HCT116 (cell line): Measurements from ENCODE around the gene PLEKHM3.

Experiments used
- CTCF ChIP-seq, 3 experiments: fragments of 200-600 bp in 1 of 3; sonication (generic) in 1 of 3; IDR thresholded peaks in 2 of 3; conservative IDR thresholded peaks in 1 of 3; 2 replicates each; pipeline ENCODE4 v1.5.1; 2012 to 2017; ENCODE audit warnings: low read depth in 2 of 3, low read length in 2 of 3, antibody characterized with exemption in 1 of 3, borderline replicate concordance in 1 of 3, control low read depth in 1 of 3, mild to moderate bottlenecking in 1 of 3, mixed read lengths in 1 of 3, mixed run types in 1 of 3, moderate library complexity in 1 of 3; ENCODE audit not compliant: insufficient read depth in 1 of 3
- EGR1 ChIP-seq: IDR thresholded peaks from 2 replicates; pipeline ENCODE4 v1.6.1; 2012; ENCODE audit warnings: low read depth
- EZH2 ChIP-seq: fragments of 200-600 bp; sonication (generic); IDR thresholded peaks from 2 replicates; pipeline ENCODE4 v1.6.1; 2017; ENCODE audit warnings: antibody characterized with exemption, mixed run types
- POLR2A ChIP-seq: IDR thresholded peaks from 2 replicates; pipeline ENCODE4 v1.7.0; 2011; ENCODE audit warnings: borderline replicate concordance; ENCODE audit not compliant: insufficient read depth, insufficient read length; ENCODE audit errors: extremely low read depth
- POLR2AphosphoS5 ChIP-seq: IDR thresholded peaks from 2 replicates; pipeline ENCODE4 v1.6.1; 2011; ENCODE audit warnings: mild to moderate bottlenecking, low read depth, low read length, moderate library complexity
- REST ChIP-seq: IDR thresholded peaks from 2 replicates; pipeline ENCODE4 v1.6.1; 2012; ENCODE audit warnings: low read depth
- SRF ChIP-seq: IDR thresholded peaks from 2 replicates; pipeline ENCODE4 v1.6.1; 2012; ENCODE audit warnings: low read depth
- ZBTB33 ChIP-seq: IDR thresholded peaks from 2 replicates; pipeline ENCODE4 v1.6.1; 2011; ENCODE audit warnings: mild to moderate bottlenecking, low read length, moderate library complexity; ENCODE audit not compliant: insufficient replicate concordance; ENCODE audit errors: extremely low read depth
- ZFX ChIP-seq: fragments of 450-650 bp; IDR thresholded peaks from 2 replicates; pipeline ENCODE4 v1.6.1; 2017

GRCh38 chr2:207847098-207847806 lies 178.1 kb downstream of the PLEKHM3 start:
- TF ChIP-seq EGR1 (no peak), CTCF (IDR thresholded peaks at IDR 0.05 in 2 of 3, conservative IDR thresholded peaks at IDR 0.05 in 1 of 3; ENCODE audit: borderline replicate concordance in 1 of 3, insufficient read depth in 1 of 3, low read depth in 2 of 3, low read length in 2 of 3) (no peak), SRF (no peak), POLR2A (no peak), REST (no peak), EZH2 (no peak), ZBTB33 (no peak), ZFX (no peak), POLR2AphosphoS5 (no peak)
